ENCODE measurements around the gene SLAMF1. TPM values are rescaled to one million over a fixed set of nuclear protein-coding genes. Genes with fewer than 3 reads are reported as not detected.
"Not testable (repeated sequence)": the region's sequence is repeated elsewhere in the genome, so short reads cannot be mapped to it uniquely, and the experiment has no call there.

SLAMF1 gene
- total RNA-seq, 2 experiments from 2014 or later = 39.8 to 41.6 TPM

GRCh38 chr1:160637821-160638539 is 8.9 kb downstream of the SLAMF1 start:
- peak; percentile 42 for DNase-seq
- H3K27ac Mint-ChIP-seq = peak overlapping the region; percentile 94
- H3K9me3 Mint-ChIP-seq = no peaks in the 10 kb centered on the region
- peak overlapping the region; percentile 67 for H3K4me3 Mint-ChIP-seq
- H3K4me1 Mint-ChIP-seq = peaks cover 87% of the 10 kb centered on the region
- H3K27me3 Mint-ChIP-seq = no peaks in the 10 kb centered on the region
- peaks cover 80% of the 10 kb centered on the region for H3K36me3 Mint-ChIP-seq

DNA sequence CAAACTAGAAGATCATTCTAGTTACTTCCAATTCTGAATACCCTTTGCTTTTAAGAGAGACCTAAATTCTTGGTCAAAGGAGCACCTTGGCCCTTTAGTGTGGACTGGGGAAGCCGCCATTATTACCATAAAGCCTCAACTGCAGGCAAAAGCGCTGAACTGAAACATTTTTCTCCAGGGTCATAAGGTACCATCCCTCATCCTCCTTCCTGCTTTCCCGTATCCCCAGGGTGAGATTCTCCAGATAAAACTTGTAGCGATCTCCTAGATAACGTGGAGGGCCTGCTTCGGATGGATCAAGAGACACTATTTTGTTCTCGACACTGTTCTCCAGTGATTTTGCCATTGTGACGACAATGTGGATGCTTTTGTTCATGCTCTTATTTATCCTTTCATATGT is 9.8 kb downstream of the SLAMF1 start:
- no peaks in the 10 kb centered on the region for H3K27me3 Mint-ChIP-seq
- H3K4me3 Mint-ChIP-seq = peak overlapping the region; percentile 35
- H3K36me3 Mint-ChIP-seq = peaks cover 81% of the 10 kb centered on the region
- peaks cover 85% of the 10 kb centered on the region for H3K4me1 Mint-ChIP-seq
- H3K9me3 Mint-ChIP-seq = no peaks in the 10 kb centered on the region
- no peak for DNase-seq
- peak overlapping the region; percentile 94 for H3K27ac Mint-ChIP-seq

DNA sequence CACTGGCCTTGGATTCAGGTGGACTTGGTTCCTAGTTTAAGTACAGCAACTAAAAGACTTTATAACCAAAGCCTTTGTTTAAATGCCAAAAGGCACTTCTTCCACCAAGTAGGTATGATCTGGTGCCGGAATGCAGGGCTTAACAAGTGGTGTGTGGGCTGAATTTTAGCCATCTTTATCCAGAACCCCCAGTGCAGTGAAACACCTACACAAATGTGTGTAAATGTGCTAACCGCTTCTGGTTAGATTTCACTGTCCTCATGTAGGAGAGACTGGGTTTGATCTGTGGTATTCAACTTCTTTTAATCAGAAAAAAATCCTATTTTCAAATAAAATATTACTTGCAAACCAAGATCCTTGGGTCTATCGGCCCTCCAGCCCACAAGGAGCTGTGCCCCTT is 10.3 kb downstream of the SLAMF1 start:
- Mint-ChIP-seq H3K27ac (peak overlapping the region; percentile 12), H3K4me3 (no peak overlapping the region), H3K36me3 (peaks cover 86% of the 10 kb centered on the region), H3K4me1 (peaks cover 84% of the 10 kb centered on the region), H3K9me3 (peaks cover 2% of the 10 kb centered on the region), H3K27me3 (no peaks in the 10 kb centered on the region)
- no peak for DNase-seq

GRCh38 chr1:160636076-160636475 is 10.8 kb downstream of the SLAMF1 start:
- DNase-seq = no peak
- H3K4me1 Mint-ChIP-seq = peaks cover 87% of the 10 kb centered on the region
- H3K9me3 Mint-ChIP-seq = peaks cover 2% of the 10 kb centered on the region
- H3K4me3 Mint-ChIP-seq = no peak overlapping the region
- H3K27me3 Mint-ChIP-seq = no peaks in the 10 kb centered on the region
- peaks cover 91% of the 10 kb centered on the region for H3K36me3 Mint-ChIP-seq
- H3K27ac Mint-ChIP-seq = peak overlapping the region; percentile 71

- H3K9me3 Mint-ChIP-seq = peaks cover 2% of the 10 kb centered on the region
- no peaks in the 10 kb centered on the region for H3K27me3 Mint-ChIP-seq
- peaks cover 96% of the 10 kb centered on the region for H3K36me3 Mint-ChIP-seq
- H3K4me3 Mint-ChIP-seq = no peak overlapping the region
- H3K27ac Mint-ChIP-seq = peak overlapping the region; percentile 68
- DNase-seq = no peak
- peaks cover 89% of the 10 kb centered on the region for H3K4me1 Mint-ChIP-seq
Measured at GRCh38 chr1:160634543-160635491, 12.0 kb downstream of the SLAMF1 start.

GRCh38 chr1:160633330-160633903 is 13.4 kb downstream of the SLAMF1 start:
- H3K4me3 Mint-ChIP-seq = no peak overlapping the region
- no peaks in the 10 kb centered on the region for H3K27me3 Mint-ChIP-seq
- H3K36me3 Mint-ChIP-seq = peaks cover 88% of the 10 kb centered on the region

GRCh38 chr1:160631983-160632625 is 14.7 kb downstream of the SLAMF1 start:
- H3K4me3 Mint-ChIP-seq = peak overlapping the region; percentile 23
- DNase-seq = no peak
- H3K36me3 Mint-ChIP-seq = peaks cover 88% of the 10 kb centered on the region
- peaks cover 86% of the 10 kb centered on the region for H3K4me1 Mint-ChIP-seq
- no peaks in the 10 kb centered on the region for H3K27me3 Mint-ChIP-seq
- peaks cover 3% of the 10 kb centered on the region for H3K9me3 Mint-ChIP-seq
- peak overlapping the region; percentile 72 for H3K27ac Mint-ChIP-seq

More at GRCh38 chr1:160633330-160633903, 13.4 kb downstream of the SLAMF1 start:
- DNase-seq = no peak
- H3K4me1 Mint-ChIP-seq = peaks cover 87% of the 10 kb centered on the region
- H3K27ac Mint-ChIP-seq = peak overlapping the region; percentile 75
- peaks cover 2% of the 10 kb centered on the region for H3K9me3 Mint-ChIP-seq

DNA sequence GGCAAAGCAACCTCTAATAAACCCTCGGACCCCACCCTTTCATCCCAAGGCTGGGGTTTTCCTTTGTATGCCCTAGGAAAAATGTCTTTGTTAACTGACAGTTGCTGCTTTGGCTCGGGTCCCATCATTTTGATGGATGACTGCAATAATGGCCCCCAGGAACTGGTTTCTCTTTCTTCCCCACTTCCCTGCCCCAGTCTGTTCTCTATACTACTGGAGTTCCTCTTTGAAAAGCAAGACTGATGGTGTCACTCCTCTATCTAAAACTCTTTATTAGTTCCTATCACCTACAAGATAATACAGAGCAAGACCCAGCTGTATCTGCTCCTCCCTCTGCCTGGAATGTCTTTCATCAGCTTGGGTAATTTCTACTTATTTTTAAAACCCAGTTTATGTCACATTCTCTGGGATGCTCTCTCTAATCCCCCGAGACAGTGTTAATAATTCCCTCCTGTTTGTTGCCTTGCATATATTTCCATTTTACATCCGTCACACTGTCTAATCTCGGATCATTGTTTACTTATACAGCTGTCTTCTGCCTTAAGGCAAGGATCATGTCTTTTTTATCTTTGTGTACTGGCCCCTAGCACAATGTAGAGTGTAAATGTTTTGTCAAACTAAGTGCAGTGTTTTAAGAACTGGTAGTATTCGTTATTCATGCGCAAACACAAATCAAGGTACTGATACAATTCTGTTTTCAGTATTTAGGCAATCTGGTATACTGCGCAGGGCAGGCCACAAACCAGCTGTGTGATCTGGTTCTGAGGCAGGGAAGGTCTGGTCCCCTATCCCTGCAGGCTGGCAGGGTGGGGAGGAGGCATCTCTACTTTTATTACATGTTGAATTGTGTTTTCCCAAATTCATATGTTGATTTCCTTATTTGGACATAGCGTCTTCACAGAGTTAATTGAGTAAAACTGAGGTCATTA is 16.1 kb downstream of the SLAMF1 start:
- Mint-ChIP-seq H3K36me3 (peaks cover 86% of the 10 kb centered on the region), H3K9me3 (peaks cover 5% of the 10 kb centered on the region), H3K4me1 (peaks cover 88% of the 10 kb centered on the region), H3K27me3 (no peaks in the 10 kb centered on the region), H3K27ac (peak overlapping the region; percentile 94), H3K4me3 (peak overlapping the region; percentile 18)
- DNase-seq = no peak

GRCh38 chr1:160629286-160630210 is 17.3 kb downstream of the SLAMF1 start:
- peak; percentile 71 for DNase-seq
- Mint-ChIP-seq H3K36me3 (peaks cover 88% of the 10 kb centered on the region), H3K4me3 (peak overlapping the region; percentile 62), H3K27ac (peak overlapping the region; percentile 94), H3K27me3 (no peaks in the 10 kb centered on the region), H3K4me1 (peaks cover 92% of the 10 kb centered on the region), H3K9me3 (peaks cover 5% of the 10 kb centered on the region)

DNA sequence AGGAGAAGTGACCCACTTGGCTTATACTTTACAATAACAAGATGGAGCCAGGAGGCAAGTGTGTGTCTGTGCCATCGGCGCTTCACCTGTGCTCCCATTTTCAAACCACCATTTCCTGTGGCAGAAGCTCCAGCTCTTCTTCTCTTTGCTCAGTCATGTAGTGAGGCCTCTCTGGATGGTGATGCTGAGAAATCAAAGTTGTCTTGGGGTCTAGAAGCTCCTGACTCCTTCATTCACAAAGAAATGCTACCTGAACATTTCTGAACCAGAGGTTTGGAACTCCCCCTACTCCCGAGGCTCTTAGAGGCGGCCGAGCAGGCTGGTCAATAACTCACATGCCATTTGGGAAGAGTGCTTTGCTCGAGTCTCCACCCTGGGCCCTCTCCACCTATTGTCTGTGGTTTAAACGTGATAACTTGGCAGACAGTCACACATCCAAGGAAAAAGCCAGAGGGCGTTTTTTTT is 18.0 kb downstream of the SLAMF1 start:
- peak overlapping the region; percentile 62 for H3K4me3 Mint-ChIP-seq
- peak overlapping the region; percentile 94 for H3K27ac Mint-ChIP-seq
- H3K4me1 Mint-ChIP-seq = peaks cover 92% of the 10 kb centered on the region
- no peaks in the 10 kb centered on the region for H3K27me3 Mint-ChIP-seq
- H3K9me3 Mint-ChIP-seq = peaks cover 5% of the 10 kb centered on the region
- no peak for DNase-seq
- H3K36me3 Mint-ChIP-seq = peaks cover 88% of the 10 kb centered on the region

GRCh38 chr1:160627677-160628289 is 19.1 kb downstream of the SLAMF1 start:
- Mint-ChIP-seq H3K4me1 (peaks cover 92% of the 10 kb centered on the region), H3K27ac (peak overlapping the region; percentile 94), H3K36me3 (peaks cover 88% of the 10 kb centered on the region), H3K4me3 (peak overlapping the region; percentile 45)
- H3K27me3 Mint-ChIP-seq, H3K9me3 Mint-ChIP-seq: not testable (repeated sequence)
- peak; percentile 54 for DNase-seq

GRCh38 chr1:160626509-160627342 is 20.1 kb downstream of the SLAMF1 start:
- H3K4me1 Mint-ChIP-seq = peaks cover 95% of the 10 kb centered on the region
- DNase-seq = no peak
- H3K9me3 Mint-ChIP-seq = peaks cover 5% of the 10 kb centered on the region
- H3K27ac Mint-ChIP-seq = peak overlapping the region; percentile 94
- peaks cover 89% of the 10 kb centered on the region for H3K36me3 Mint-ChIP-seq
- H3K27me3 Mint-ChIP-seq = no peaks in the 10 kb centered on the region
- H3K4me3 Mint-ChIP-seq = peak overlapping the region; percentile 65

Data from activated naive CD8-positive, alpha-beta T cell treated with anti-CD3 and anti-CD28 coated beads for 36 hours (primary cell).